C4-2B (cell line): ENCODE results near the gene ERMN.

Source experiments
- H3K27ac ChIP-seq: fragments of 450-650 bp; 2 replicates; pipeline ENCODE4 v1.5.1; 2017
- CTCF ChIP-seq: fragments of 450-650 bp; conservative IDR thresholded peaks from 2 replicates; pipeline ENCODE4 v1.5.1; 2017; ENCODE audit warnings: mild to moderate bottlenecking
- ZFX ChIP-seq: fragments of 450-650 bp; IDR thresholded peaks from 2 replicates; pipeline ENCODE4 v1.6.1; 2017

The ERMN gene

GRCh38 chr2:157327200-157327599 is 1.6 kb upstream of the ERMN start:
- TF ChIP-seq CTCF (no peak), ZFX (no peak)
- H3K27ac ChIP-seq: no peak overlapping the region

GRCh38 chr2:157326698-157327097 is 1.1 kb upstream of the ERMN start:
- no peak overlapping the region for H3K27ac ChIP-seq
- no peak for TF ChIP-seq ZFX
- no peak for TF ChIP-seq CTCF

- no peak overlapping the region for H3K27ac ChIP-seq
- no peak for TF ChIP-seq CTCF
Measured at GRCh38 chr2:157324331-157324843, 1.2 kb downstream of the ERMN start.

GRCh38 chr2:157322432-157322831 is 3.2 kb downstream of the ERMN start:
- TF ChIP-seq ZFX (no peak), CTCF (no peak)
- no peak overlapping the region for H3K27ac ChIP-seq

GRCh38 chr2:157321466-157321865 is 4.2 kb downstream of the ERMN start:
- no peak overlapping the region for H3K27ac ChIP-seq
- TF ChIP-seq CTCF (no peak), ZFX (no peak)

GRCh38 chr2:157320409-157320808 is 5.2 kb downstream of the ERMN start:
- no peak overlapping the region for H3K27ac ChIP-seq
- no peak for TF ChIP-seq CTCF
- TF ChIP-seq ZFX: no peak

- TF ChIP-seq CTCF (no peak), ZFX (no peak)
- H3K27ac ChIP-seq: no peak overlapping the region
Measured at GRCh38 chr2:157319795-157320194, 5.8 kb downstream of the ERMN start.
